PFSK-1 (cell line): ENCODE measurements around the gene SF3B5.

ENCODE experiments used
- POLR2AphosphoS5 ChIP-seq: IDR thresholded peaks from 2 replicates; pipeline ENCODE4 v1.6.1; 2012; ENCODE audit warnings: low read depth, mild to moderate bottlenecking, control low read depth, low read length, moderate library complexity
- TAF1 ChIP-seq: IDR thresholded peaks from 2 replicates; pipeline ENCODE4 v1.6.1; 2012; ENCODE audit warnings: low read length, control low read depth, borderline replicate concordance; ENCODE audit not compliant: insufficient read depth
- TF ChIP-seq, protein P1 (sequence below), 2 experiments: IDR thresholded peaks; 2 replicates each; pipeline versions ENCODE4 v1.6.1 to v1.8.0; 2011 to 2012; ENCODE audit warnings: low read depth in 2 of 2, low read length in 2 of 2, control low read depth in 1 of 2, inconsistent platforms in 1 of 2, mild to moderate bottlenecking in 1 of 2, moderate library complexity in 1 of 2; ENCODE audit not compliant: insufficient read depth in 1 of 2

DNA sequence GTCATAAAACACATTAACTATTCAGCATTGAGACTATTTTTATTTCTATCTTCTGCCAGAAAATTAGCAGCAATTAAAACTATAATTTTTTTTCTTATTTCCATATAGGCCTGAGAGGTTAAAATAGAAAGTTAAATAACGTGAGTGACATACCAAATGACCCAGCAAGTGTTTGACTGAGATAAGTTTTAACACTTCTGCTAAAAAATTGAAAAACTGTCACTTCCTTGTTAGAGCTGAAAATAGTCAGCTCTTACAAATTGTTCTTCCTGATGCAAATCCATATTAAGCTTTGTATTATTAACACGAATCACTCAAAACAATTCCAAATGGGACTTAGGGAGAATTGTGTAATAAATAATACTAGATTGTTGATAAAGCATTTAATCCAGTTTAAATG, 28.5 kb upstream of the SF3B5 start:
- TF ChIP-seq POLR2AphosphoS5 (no peak), TAF1 (no peak)
- TF ChIP-seq, protein P1, sequence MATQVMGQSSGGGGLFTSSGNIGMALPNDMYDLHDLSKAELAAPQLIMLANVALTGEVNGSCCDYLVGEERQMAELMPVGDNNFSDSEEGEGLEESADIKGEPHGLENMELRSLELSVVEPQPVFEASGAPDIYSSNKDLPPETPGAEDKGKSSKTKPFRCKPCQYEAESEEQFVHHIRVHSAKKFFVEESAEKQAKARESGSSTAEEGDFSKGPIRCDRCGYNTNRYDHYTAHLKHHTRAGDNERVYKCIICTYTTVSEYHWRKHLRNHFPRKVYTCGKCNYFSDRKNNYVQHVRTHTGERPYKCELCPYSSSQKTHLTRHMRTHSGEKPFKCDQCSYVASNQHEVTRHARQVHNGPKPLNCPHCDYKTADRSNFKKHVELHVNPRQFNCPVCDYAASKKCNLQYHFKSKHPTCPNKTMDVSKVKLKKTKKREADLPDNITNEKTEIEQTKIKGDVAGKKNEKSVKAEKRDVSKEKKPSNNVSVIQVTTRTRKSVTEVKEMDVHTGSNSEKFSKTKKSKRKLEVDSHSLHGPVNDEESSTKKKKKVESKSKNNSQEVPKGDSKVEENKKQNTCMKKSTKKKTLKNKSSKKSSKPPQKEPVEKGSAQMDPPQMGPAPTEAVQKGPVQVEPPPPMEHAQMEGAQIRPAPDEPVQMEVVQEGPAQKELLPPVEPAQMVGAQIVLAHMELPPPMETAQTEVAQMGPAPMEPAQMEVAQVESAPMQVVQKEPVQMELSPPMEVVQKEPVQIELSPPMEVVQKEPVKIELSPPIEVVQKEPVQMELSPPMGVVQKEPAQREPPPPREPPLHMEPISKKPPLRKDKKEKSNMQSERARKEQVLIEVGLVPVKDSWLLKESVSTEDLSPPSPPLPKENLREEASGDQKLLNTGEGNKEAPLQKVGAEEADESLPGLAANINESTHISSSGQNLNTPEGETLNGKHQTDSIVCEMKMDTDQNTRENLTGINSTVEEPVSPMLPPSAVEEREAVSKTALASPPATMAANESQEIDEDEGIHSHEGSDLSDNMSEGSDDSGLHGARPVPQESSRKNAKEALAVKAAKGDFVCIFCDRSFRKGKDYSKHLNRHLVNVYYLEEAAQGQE (IDR thresholded peaks at IDR 0.05; ENCODE audit: insufficient read depth in 1 of 2, low read depth in 2 of 2, low read length in 2 of 2): no peak
